ENCODE measurements around the gene HLA-DOA. TPM values are rescaled to one million over a fixed set of nuclear protein-coding genes. Genes with fewer than 3 reads are reported as not detected.
A peak's percentile ranks its signal among the peaks of the same experiment; 100 is the strongest.

HLA-DOA gene
- total and polyA plus RNA-seq, 2 experiments from 2014 or later: 0.74 TPM; not detected in 1

DNA sequence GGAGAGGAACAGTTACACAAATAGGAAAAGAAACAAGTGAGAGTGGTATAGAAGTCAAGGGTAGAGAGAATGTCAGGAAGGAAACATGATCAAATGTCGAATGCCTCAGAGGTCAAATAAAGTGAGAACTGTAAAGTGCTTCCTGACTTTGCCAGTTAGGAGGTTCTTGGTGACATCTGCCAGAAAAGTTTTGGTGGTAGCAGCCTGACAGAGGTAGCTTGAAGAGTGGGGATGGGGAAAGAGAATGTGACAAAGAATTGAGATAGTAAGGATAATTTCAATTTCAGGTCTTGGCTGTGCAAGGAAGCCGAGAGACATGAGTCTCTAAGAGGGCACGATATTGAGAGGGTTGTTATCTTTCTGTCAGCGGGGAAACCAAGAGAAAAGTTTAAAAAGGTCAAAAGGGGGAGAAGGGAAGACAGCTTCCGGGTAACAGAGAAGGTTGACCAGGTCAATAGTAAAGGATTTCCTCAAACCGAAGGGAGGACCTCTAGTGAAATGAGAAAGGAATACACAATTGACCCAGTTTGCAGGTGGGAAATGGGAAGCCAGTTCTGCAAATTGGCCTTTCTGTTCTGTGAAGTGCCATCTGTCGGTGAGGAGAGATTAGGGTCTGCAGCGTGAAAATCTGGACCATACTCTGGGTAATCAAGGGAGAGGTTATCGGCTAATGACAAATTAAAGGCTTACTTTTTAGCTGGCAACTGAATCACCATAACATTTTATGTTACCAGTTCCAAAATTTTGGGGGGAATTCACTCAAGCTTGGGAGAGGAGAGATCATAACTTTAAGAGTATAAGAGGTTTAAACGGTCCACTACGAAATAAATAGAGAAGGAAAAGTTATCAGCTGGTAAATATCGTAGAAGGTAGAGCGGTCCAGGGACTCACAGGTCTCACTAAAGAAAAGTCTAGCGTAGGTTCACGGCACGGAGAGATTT is 42.0 kb downstream of the HLA-DOA start:
- peak in 1 of 2 donors; percentile 57 for DNase-seq (ENCODE audit: low read depth in 1 of 2, low spot score in 1 of 2)
- H3K36me3 ChIP-seq: peaks cover 3% of the 10 kb centered on the region
- TF ChIP-seq, protein P1, sequence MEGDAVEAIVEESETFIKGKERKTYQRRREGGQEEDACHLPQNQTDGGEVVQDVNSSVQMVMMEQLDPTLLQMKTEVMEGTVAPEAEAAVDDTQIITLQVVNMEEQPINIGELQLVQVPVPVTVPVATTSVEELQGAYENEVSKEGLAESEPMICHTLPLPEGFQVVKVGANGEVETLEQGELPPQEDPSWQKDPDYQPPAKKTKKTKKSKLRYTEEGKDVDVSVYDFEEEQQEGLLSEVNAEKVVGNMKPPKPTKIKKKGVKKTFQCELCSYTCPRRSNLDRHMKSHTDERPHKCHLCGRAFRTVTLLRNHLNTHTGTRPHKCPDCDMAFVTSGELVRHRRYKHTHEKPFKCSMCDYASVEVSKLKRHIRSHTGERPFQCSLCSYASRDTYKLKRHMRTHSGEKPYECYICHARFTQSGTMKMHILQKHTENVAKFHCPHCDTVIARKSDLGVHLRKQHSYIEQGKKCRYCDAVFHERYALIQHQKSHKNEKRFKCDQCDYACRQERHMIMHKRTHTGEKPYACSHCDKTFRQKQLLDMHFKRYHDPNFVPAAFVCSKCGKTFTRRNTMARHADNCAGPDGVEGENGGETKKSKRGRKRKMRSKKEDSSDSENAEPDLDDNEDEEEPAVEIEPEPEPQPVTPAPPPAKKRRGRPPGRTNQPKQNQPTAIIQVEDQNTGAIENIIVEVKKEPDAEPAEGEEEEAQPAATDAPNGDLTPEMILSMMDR (IDR thresholded peaks at IDR 0.05; ENCODE audit: low read depth, low read length): peak; percentile 54

DNA sequence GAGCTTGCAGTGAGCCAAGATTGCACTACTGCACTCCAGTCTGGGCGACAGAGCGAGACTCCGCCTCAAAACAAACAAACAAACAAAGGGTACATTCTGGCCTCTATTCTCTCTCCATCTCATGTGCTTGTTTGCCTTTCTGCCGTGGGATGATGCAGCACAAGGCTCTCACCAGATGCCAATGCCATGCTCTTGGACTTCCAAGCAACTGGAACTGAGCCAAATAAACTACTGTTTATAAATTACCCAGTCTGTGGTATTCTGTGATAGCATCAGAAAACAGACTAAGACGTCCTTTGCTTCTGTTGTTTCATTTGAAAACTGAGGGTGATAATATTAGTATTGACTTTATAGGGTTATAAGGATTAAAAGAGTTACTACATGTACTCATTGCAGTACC is 44.6 kb downstream of the HLA-DOA start:
- Histone ChIP-seq H3K4me3 (no peak overlapping the region), H3K9me3 (ENCODE audit: low read depth) (no peaks in the 10 kb centered on the region), H3K36me3 (no peaks in the 10 kb centered on the region), H3K27ac (no peak overlapping the region), H3K27me3 (no peaks in the 10 kb centered on the region), H3K4me1 (ENCODE audit: low read depth) (peaks cover 15% of the 10 kb centered on the region)
- no peak for DNase-seq (ENCODE audit: low read depth in 1 of 2, low spot score in 1 of 2)
- TF ChIP-seq, protein P1 (IDR thresholded peaks at IDR 0.05; ENCODE audit: low read depth, low read length): no peak

More for the DNA sequence above, 42.0 kb downstream of the HLA-DOA start:
- Histone ChIP-seq H3K4me3 (peak overlapping the region; percentile 73), H3K27me3 (no peaks in the 10 kb centered on the region), H3K9me3 (ENCODE audit: low read depth) (no peaks in the 10 kb centered on the region), H3K27ac (peak overlapping the region; percentile 99), H3K4me1 (ENCODE audit: low read depth) (peaks cover 15% of the 10 kb centered on the region)

DNA sequence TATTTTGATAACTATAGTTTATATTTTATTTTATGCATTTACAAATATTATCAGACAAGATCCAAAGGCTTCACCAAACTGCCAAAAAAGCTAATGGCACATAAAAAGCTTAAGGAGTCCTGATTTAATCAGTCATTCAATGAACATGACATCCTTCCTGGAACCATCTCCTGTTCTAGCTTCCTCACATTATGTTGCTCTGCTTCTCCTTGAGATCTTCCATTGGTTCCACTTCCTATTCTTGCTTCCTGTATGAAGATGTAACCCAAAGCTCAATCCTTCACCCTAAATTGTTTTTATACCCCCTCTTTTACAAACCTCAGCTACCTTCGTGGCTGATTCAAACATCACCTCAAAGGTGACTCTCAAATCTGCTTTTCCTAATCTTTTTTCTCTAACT is 45.5 kb downstream of the HLA-DOA start:
- Histone ChIP-seq H3K4me1 (ENCODE audit: low read depth) (peaks cover 15% of the 10 kb centered on the region), H3K36me3 (no peaks in the 10 kb centered on the region), H3K9me3 (ENCODE audit: low read depth) (no peaks in the 10 kb centered on the region), H3K27me3 (no peaks in the 10 kb centered on the region), H3K27ac (no peak overlapping the region), H3K4me3 (no peak overlapping the region)
- TF ChIP-seq, protein P1 (IDR thresholded peaks at IDR 0.05; ENCODE audit: low read depth, low read length): no peak
- no peak for DNase-seq (ENCODE audit: low read depth in 1 of 2, low spot score in 1 of 2)

DNA sequence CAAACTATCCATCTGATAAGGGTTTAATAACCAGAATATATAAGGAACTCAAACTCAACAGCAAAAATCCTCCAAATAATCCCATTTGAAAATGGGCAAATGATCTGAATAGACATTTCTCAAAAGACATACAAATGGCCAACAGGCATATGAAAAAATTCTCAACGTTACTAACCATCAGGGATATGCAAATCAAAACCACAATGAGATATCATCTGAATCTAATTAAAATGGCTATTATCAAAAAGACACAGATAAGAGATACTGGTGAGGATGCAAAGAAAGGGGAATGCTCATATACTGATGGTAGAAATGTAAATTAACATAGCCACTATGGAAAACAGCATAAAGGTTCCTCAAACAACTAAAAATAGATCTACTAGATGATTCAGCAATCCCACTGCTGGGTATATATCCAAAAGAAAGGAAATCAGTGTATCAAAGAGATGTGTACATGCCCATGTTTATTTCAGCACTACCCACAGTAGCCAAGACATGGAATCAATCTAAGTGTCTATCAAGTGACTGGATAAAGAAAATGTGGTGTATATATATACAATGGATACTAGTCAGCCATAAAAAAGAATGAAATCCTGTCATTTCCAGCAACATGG is 47.1 kb downstream of the HLA-DOA start:
- TF ChIP-seq, protein P1 (IDR thresholded peaks at IDR 0.05; ENCODE audit: low read depth, low read length): no peak
- H3K36me3 ChIP-seq: no peaks in the 10 kb centered on the region
- peaks cover 11% of the 10 kb centered on the region for H3K4me1 ChIP-seq (ENCODE audit: low read depth)
- no peak for DNase-seq (ENCODE audit: low read depth in 1 of 2, low spot score in 1 of 2)
- no peaks in the 10 kb centered on the region for H3K27me3 ChIP-seq
- H3K4me3 ChIP-seq: no peak overlapping the region
- no peaks in the 10 kb centered on the region for H3K9me3 ChIP-seq (ENCODE audit: low read depth)
- H3K27ac ChIP-seq: no peak overlapping the region

DNA sequence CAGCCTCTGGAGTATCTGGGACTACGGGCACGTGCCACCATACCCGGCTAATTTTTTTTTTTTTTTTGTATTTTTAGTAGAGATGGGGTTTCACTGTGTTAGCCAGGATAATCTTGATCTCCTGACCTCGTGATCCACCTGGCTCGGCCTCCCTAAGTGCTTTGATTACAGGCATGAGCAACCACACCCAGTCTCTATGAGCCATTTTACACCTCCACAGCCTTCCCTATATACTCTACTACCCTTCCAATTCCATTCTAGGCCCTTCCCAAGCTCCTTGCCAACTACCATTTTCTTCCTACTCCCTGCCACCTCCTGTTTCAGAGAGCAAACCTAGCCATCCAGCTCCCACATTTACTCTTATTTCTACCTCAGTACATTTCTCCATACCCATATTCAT is 48.8 kb downstream of the HLA-DOA start:
- Histone ChIP-seq H3K36me3 (no peaks in the 10 kb centered on the region), H3K4me3 (no peak overlapping the region), H3K27me3 (no peaks in the 10 kb centered on the region), H3K9me3 (ENCODE audit: low read depth) (no peaks in the 10 kb centered on the region), H3K27ac (no peak overlapping the region), H3K4me1 (ENCODE audit: low read depth) (no peaks in the 10 kb centered on the region)
- TF ChIP-seq, protein P1 (IDR thresholded peaks at IDR 0.05; ENCODE audit: low read depth, low read length): no peak
- no peak for DNase-seq (ENCODE audit: low read depth in 1 of 2, low spot score in 1 of 2)
